CD14-positive monocyte (primary cell): ENCODE data around the gene ZNF638. TPM values are rescaled to one million over a fixed set of nuclear protein-coding genes. Genes with fewer than 3 reads are reported as not detected.

Experiments used
- DNase-seq, 3 donors: peaks; one replicate each; pipeline ENCODE4 v3.0.0-alpha.2; 2011 to 2022
- H2AFZ ChIP-seq: 2 replicates; pipeline ENCODE4 v1.6.0; 2012; ENCODE audit warnings: mild to moderate bottlenecking, low read depth, low read length, inconsistent platforms; ENCODE audit not compliant: insufficient read depth, poor library complexity, severe bottlenecking
- H3K27ac ChIP-seq, 2 donors: 1 replicate in 1 of 2; 2 replicates in 1 of 2; pipeline ENCODE4 v1.5.1; 2012 to 2013; ENCODE audit warnings: low read length in 2 of 2, control low read depth in 1 of 2, inconsistent platforms in 1 of 2, low read depth in 1 of 2, mild to moderate bottlenecking in 1 of 2
- H3K27me3 ChIP-seq, 2 donors: one replicate each; pipeline versions ENCODE4 v1.6.0 to v1.6.1; 2011 to 2013; ENCODE audit warnings: low read length in 2 of 2; ENCODE audit not compliant: control insufficient read depth in 2 of 2, insufficient read depth in 2 of 2
- H3K36me3 ChIP-seq, 2 donors: replicated peaks in 1 of 2; 1 replicate in 1 of 2; 2 replicates in 1 of 2; pipeline versions ENCODE4 v1.5.1 to v1.6.1; 2012 to 2013; ENCODE audit warnings: low read length in 2 of 2, control low read depth in 1 of 2, inconsistent platforms in 1 of 2, mild to moderate bottlenecking in 1 of 2; ENCODE audit not compliant: insufficient read depth in 2 of 2, control insufficient read depth in 1 of 2
- H3K4me1 ChIP-seq, 2 donors: 1 replicate in 1 of 2; 2 replicates in 1 of 2; pipeline versions ENCODE4 v1.5.1 to v1.6.1; 2012 to 2013; ENCODE audit warnings: low read length in 2 of 2, control low read depth in 1 of 2, inconsistent platforms in 1 of 2, mild to moderate bottlenecking in 1 of 2, moderate library complexity in 1 of 2; ENCODE audit not compliant: insufficient read depth in 2 of 2, control insufficient read depth in 1 of 2
- H3K4me2 ChIP-seq: replicated peaks from 2 replicates; pipeline ENCODE3; 2012; ENCODE audit warnings: low read length, moderate library complexity, mild to moderate bottlenecking; ENCODE audit not compliant: poor library complexity, severe bottlenecking; ENCODE audit errors: extremely low read depth
- H3K4me3 ChIP-seq, 3 experiments: fragments of 200-600 bp in 1 of 3; sonication (generic) in 1 of 3; replicated peaks in 1 of 3; 1 replicate in 2 of 3; 2 replicates in 1 of 3; pipeline ENCODE4 v1.5.1; 2011 to 2013; ENCODE audit warnings: low read length in 3 of 3, mild to moderate bottlenecking in 3 of 3, control low read depth in 2 of 3, low read depth in 2 of 3, inconsistent platforms in 1 of 3, moderate library complexity in 1 of 3
- H3K79me2 ChIP-seq: 2 replicates; pipeline ENCODE4 v1.6.0; 2012; ENCODE audit warnings: mild to moderate bottlenecking, control low read depth, inconsistent platforms, low read length, moderate library complexity; ENCODE audit not compliant: insufficient read depth
- H3K9ac ChIP-seq: 2 replicates; pipeline ENCODE4 v1.6.0; 2017; ENCODE audit warnings: low read length, mild to moderate bottlenecking; ENCODE audit not compliant: insufficient read depth, poor library complexity, severe bottlenecking
- H3K9me3 ChIP-seq, 2 donors: replicated peaks in 1 of 2; 1 replicate in 1 of 2; 2 replicates in 1 of 2; pipeline versions ENCODE4 v1.5.1 to v1.6.1; 2012 to 2013; ENCODE audit warnings: low read length in 2 of 2, control low read depth in 1 of 2; ENCODE audit not compliant: control insufficient read depth in 1 of 2, insufficient read depth in 1 of 2
- H4K20me1 ChIP-seq: 2 replicates; pipeline ENCODE4 v1.6.0; 2012; ENCODE audit warnings: mild to moderate bottlenecking, low read length, control low read depth, moderate library complexity; ENCODE audit not compliant: insufficient read depth
- H3K27ac Mint-ChIP-seq, 7 donors: one replicate each; pipeline ENCODE4 v1.8.0; 2020; ENCODE audit warnings: mild to moderate bottlenecking in 7 of 7, mixed read lengths in 7 of 7, moderate library complexity in 6 of 7, inconsistent platforms in 2 of 7
- H3K27me3 Mint-ChIP-seq, 3 donors: one replicate each; pipeline ENCODE4 v1.8.0; 2021 to 2022; ENCODE audit warnings: low read depth in 3 of 3, mild to moderate bottlenecking in 3 of 3, mixed read lengths in 3 of 3, moderate library complexity in 3 of 3, inconsistent platforms in 1 of 3
- H3K36me3 Mint-ChIP-seq, 2 donors: one replicate each; pipeline ENCODE4 v1.8.0; 2020; ENCODE audit warnings: mixed read lengths in 2 of 2, inconsistent platforms in 1 of 2, mild to moderate bottlenecking in 1 of 2
- H3K4me1 Mint-ChIP-seq: one replicate; pipeline ENCODE4 v1.8.0; 2020; ENCODE audit warnings: mild to moderate bottlenecking, mixed read lengths
- H3K4me3 Mint-ChIP-seq, 2 donors: one replicate each; pipeline ENCODE4 v1.8.0; 2020; ENCODE audit warnings: mild to moderate bottlenecking in 2 of 2, mixed read lengths in 2 of 2, moderate library complexity in 1 of 2
- H3K9me3 Mint-ChIP-seq, 7 donors: one replicate each; pipeline ENCODE4 v1.8.0; 2020 to 2022; ENCODE audit warnings: mixed read lengths in 7 of 7, mild to moderate bottlenecking in 6 of 7, moderate library complexity in 6 of 7, inconsistent platforms in 2 of 7
- CTCF ChIP-seq: fragments of 200-600 bp; IDR thresholded peaks from one replicate; pipeline ENCODE4 v1.8.0; 2022; ENCODE audit warnings: antibody characterized with exemption, mild to moderate bottlenecking
- WGBS: methylation state at CpG from one replicate; pipeline ENCODE4 v1.1.5; 2013; ENCODE audit warnings: missing lambda C conversion rate; ENCODE audit not compliant: insufficient coverage; 5-methylcytosine and 5-hydroxymethylcytosine counted together
- intact Hi-C, 2 donors: fragments of 100-400 bp; cut with micrococcal nuclease; formaldehyde crosslinking; loops; one replicate each; pipeline versions ENCODE4 v1.15.0 to v1.15.1; 2023
- polyA plus RNA-seq, 3 donors: library from polyadenylated mRNA; depleted of rRNA in 1 of 3; unstranded in 2 of 3; stranded (reverse) in 1 of 3; fragments of 300-500 nt in 2 of 3; fragments of >200 nt in 1 of 3; fragmentation: Illumina TruSeq in 2 of 3; gene quantifications; 1 replicate in 2 of 3; 2 replicates in 1 of 3; pipeline ENCODE4 v1.2.3, GENCODE V29; 2012 to 2021

ZNF638 gene
- polyA plus RNA-seq, 3 donors: 19.1 to 64.6 (median 22.4) TPM

GRCh38 chr2:71340176-71340575 is 8.6 kb downstream of the ZNF638 start:
- Histone ChIP-seq H3K27me3 (no peaks in the 10 kb centered on the region), H3K36me3 (peaks cover 6 to 48% of the 10 kb centered on the region in 2 donors), H3K4me2 (no peak overlapping the region), H3K9me3 (no peaks in the 10 kb centered on the region), H3K4me1 (peaks cover 0 to 13% of the 10 kb centered on the region in 2 donors), H2AFZ (no peak overlapping the region), H3K79me2 (peaks cover 100% of the 10 kb centered on the region), H4K20me1 (peaks cover 97% of the 10 kb centered on the region), H3K27ac (peak overlapping the region in 1 of 2 donors; percentile 29), H3K9ac (no peak overlapping the region), H3K4me3 (no peak overlapping the region)
- peaks cover 4 to 30% of the 10 kb centered on the region in 2 donors for H3K36me3 Mint-ChIP-seq
- WGBS: 94% methylated on average over 2 of the region's 3 CpGs
- no peak overlapping the region for H3K4me3 Mint-ChIP-seq
- no peak for TF ChIP-seq CTCF
- no peaks in the 10 kb centered on the region for H3K27me3 Mint-ChIP-seq
- intact Hi-C loops: no loop called here
- peaks cover 24% of the 10 kb centered on the region for H3K4me1 Mint-ChIP-seq
- no peak overlapping the region for H3K27ac Mint-ChIP-seq
- no peak for DNase-seq
- no peaks in the 10 kb centered on the region for H3K9me3 Mint-ChIP-seq

GRCh38 chr2:71341645-71342044 is 10.1 kb downstream of the ZNF638 start:
- H3K4me1 ChIP-seq: peaks cover 0 to 10% of the 10 kb centered on the region in 2 donors
- no peak overlapping the region for H2AFZ ChIP-seq
- Mint-ChIP-seq H3K4me1 (peaks cover 20% of the 10 kb centered on the region), H3K4me3 (no peak overlapping the region), H3K36me3 (peaks cover 6 to 35% of the 10 kb centered on the region in 2 donors), H3K27me3 (no peaks in the 10 kb centered on the region), H3K9me3 (no peaks in the 10 kb centered on the region), H3K27ac (no peak overlapping the region)
- intact Hi-C loops: no loop called here
- TF ChIP-seq CTCF: no peak
- no CpG with 5 or more reads among the region's 4 CpGs for WGBS
- H3K4me3 ChIP-seq: no peak overlapping the region
- no peak for DNase-seq
- no peak overlapping the region for H3K4me2 ChIP-seq
- peaks cover 100% of the 10 kb centered on the region for H3K79me2 ChIP-seq
- H4K20me1 ChIP-seq: peaks cover 100% of the 10 kb centered on the region
- no peaks in the 10 kb centered on the region for H3K27me3 ChIP-seq
- peaks cover 6 to 57% of the 10 kb centered on the region in 2 donors for H3K36me3 ChIP-seq
- H3K9ac ChIP-seq: no peak overlapping the region
- H3K27ac ChIP-seq: no peak overlapping the region
- H3K9me3 ChIP-seq: no peaks in the 10 kb centered on the region
